ENCODE data around the gene JAKMIP2.

The JAKMIP2 gene

GRCh38 chr5:147686421-147686820, 96.1 kb downstream of the JAKMIP2 start:
- H4K20me1 ChIP-seq (ENCODE audit: insufficient read depth, low read length, poor library complexity, severe bottlenecking), result no peaks in the 10 kb centered on the region
- H3K27me3 ChIP-seq (ENCODE audit: insufficient read depth, low read length, poor library complexity, severe bottlenecking), result no peaks in the 10 kb centered on the region
- H3K79me2 ChIP-seq (ENCODE audit: insufficient read depth, low read length), result no peaks in the 10 kb centered on the region
- H2AFZ ChIP-seq (ENCODE audit: low read length), result no peak overlapping the region
- no peaks in the 10 kb centered on the region for H3K36me3 ChIP-seq (ENCODE audit: insufficient read depth, low read length)
- no peak overlapping the region for H3K4me3 ChIP-seq (ENCODE audit: low read length, poor library complexity, severe bottlenecking)
- no peak overlapping the region for H3K4me2 ChIP-seq (ENCODE audit: low read depth, low read length, poor library complexity, severe bottlenecking)
- no peaks in the 10 kb centered on the region for H3K9me2 ChIP-seq (replicated peaks; ENCODE audit: low read depth, low read length)
- no peaks in the 10 kb centered on the region for H3F3A ChIP-seq (ENCODE audit: low read depth)
- no peak overlapping the region for H3K9ac ChIP-seq (ENCODE audit: low read depth, low read length, poor library complexity, severe bottlenecking)
- TF ChIP-seq, protein P1, sequence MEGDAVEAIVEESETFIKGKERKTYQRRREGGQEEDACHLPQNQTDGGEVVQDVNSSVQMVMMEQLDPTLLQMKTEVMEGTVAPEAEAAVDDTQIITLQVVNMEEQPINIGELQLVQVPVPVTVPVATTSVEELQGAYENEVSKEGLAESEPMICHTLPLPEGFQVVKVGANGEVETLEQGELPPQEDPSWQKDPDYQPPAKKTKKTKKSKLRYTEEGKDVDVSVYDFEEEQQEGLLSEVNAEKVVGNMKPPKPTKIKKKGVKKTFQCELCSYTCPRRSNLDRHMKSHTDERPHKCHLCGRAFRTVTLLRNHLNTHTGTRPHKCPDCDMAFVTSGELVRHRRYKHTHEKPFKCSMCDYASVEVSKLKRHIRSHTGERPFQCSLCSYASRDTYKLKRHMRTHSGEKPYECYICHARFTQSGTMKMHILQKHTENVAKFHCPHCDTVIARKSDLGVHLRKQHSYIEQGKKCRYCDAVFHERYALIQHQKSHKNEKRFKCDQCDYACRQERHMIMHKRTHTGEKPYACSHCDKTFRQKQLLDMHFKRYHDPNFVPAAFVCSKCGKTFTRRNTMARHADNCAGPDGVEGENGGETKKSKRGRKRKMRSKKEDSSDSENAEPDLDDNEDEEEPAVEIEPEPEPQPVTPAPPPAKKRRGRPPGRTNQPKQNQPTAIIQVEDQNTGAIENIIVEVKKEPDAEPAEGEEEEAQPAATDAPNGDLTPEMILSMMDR (conservative IDR thresholded peaks at IDR 0.05; ENCODE audit: low read length), result no peak
- TF ChIP-seq EZH2phosphoT487 (IDR thresholded peaks at IDR 0.05; ENCODE audit: borderline replicate concordance), result no peak
- H3K4me1 ChIP-seq (ENCODE audit: insufficient read depth, low read length, poor library complexity, severe bottlenecking), result no peaks in the 10 kb centered on the region
- no peaks in the 10 kb centered on the region for H3K9me3 ChIP-seq (ENCODE audit: insufficient read depth, low read depth, low read length)

DNA sequence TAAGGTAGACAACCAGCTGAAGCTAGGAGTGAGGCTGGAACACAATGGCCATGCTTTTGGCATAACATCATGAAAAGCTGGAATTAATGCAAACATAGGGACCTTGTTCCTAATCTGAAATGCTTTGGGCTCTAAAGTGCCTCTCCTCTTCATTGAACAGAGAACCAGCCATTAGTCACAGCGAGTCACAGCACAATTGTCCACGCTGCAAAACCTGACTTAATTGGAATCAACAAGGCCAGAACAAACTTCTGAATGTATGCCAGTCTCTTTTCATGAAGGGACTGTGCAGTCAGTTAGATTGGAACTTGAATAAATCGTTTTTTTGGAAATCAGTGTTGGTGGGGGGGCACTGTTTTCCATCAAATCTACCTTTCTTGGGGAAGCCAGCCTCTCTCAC, 96.5 kb downstream of the JAKMIP2 start:
- Histone ChIP-seq H3K27me3 (ENCODE audit: insufficient read depth, low read length, poor library complexity, severe bottlenecking) (no peaks in the 10 kb centered on the region), H2AFZ (ENCODE audit: low read length) (no peak overlapping the region), H3K36me3 (ENCODE audit: insufficient read depth, low read length) (no peaks in the 10 kb centered on the region), H3K79me2 (ENCODE audit: insufficient read depth, low read length) (no peaks in the 10 kb centered on the region), H3K9ac (ENCODE audit: low read depth, low read length, poor library complexity, severe bottlenecking) (no peak overlapping the region), H3K4me3 (ENCODE audit: low read length, poor library complexity, severe bottlenecking) (no peak overlapping the region), H3K4me1 (ENCODE audit: insufficient read depth, low read length, poor library complexity, severe bottlenecking) (no peaks in the 10 kb centered on the region), H4K20me1 (ENCODE audit: insufficient read depth, low read length, poor library complexity, severe bottlenecking) (no peaks in the 10 kb centered on the region), H3F3A (ENCODE audit: low read depth) (no peaks in the 10 kb centered on the region), H3K9me2 (replicated peaks; ENCODE audit: low read depth, low read length) (no peaks in the 10 kb centered on the region), H3K4me2 (ENCODE audit: low read depth, low read length, poor library complexity, severe bottlenecking) (no peak overlapping the region), H3K9me3 (ENCODE audit: insufficient read depth, low read depth, low read length) (no peaks in the 10 kb centered on the region)
- TF ChIP-seq EZH2phosphoT487 (IDR thresholded peaks at IDR 0.05; ENCODE audit: borderline replicate concordance), result no peak
- TF ChIP-seq, protein P1 (conservative IDR thresholded peaks at IDR 0.05; ENCODE audit: low read length), result no peak

DNA sequence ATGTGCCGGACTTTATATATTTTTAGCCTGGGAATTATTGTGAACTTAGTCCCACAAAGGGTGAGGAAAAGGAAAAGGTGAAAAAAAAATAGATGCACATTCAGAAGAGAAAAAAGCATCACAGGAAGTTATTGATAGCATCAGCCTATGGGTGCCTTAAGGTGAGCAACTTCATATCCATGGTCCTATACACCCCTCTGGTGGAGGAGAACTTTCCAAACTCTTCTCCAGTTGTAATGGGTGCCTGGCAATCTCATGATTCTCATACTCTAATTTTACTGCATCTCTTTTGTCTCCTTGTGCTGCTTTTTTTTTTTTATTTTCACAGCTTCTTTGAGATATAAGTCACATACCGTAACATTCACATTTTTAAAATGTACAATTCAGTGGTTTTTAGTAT, 107.4 kb downstream of the JAKMIP2 start:
- H3K9me2 ChIP-seq (replicated peaks; ENCODE audit: low read depth, low read length), result no peaks in the 10 kb centered on the region
- no peak overlapping the region for H3K4me2 ChIP-seq (ENCODE audit: low read depth, low read length, poor library complexity, severe bottlenecking)
- H3F3A ChIP-seq (ENCODE audit: low read depth), result no peaks in the 10 kb centered on the region
- no peak for TF ChIP-seq EZH2phosphoT487 (IDR thresholded peaks at IDR 0.05; ENCODE audit: borderline replicate concordance)
- TF ChIP-seq, protein P1 (conservative IDR thresholded peaks at IDR 0.05; ENCODE audit: low read length), result peak; percentile 45
- no peaks in the 10 kb centered on the region for H4K20me1 ChIP-seq (ENCODE audit: insufficient read depth, low read length, poor library complexity, severe bottlenecking)
- no peak overlapping the region for H2AFZ ChIP-seq (ENCODE audit: low read length)
- H3K79me2 ChIP-seq (ENCODE audit: insufficient read depth, low read length), result no peaks in the 10 kb centered on the region
- no peak overlapping the region for H3K9ac ChIP-seq (ENCODE audit: low read depth, low read length, poor library complexity, severe bottlenecking)
- no peak overlapping the region for H3K4me3 ChIP-seq (ENCODE audit: low read length, poor library complexity, severe bottlenecking)
- H3K9me3 ChIP-seq (ENCODE audit: insufficient read depth, low read depth, low read length), result no peaks in the 10 kb centered on the region
- no peaks in the 10 kb centered on the region for H3K27me3 ChIP-seq (ENCODE audit: insufficient read depth, low read length, poor library complexity, severe bottlenecking)
- H3K4me1 ChIP-seq (ENCODE audit: insufficient read depth, low read length, poor library complexity, severe bottlenecking), result no peaks in the 10 kb centered on the region
- H3K36me3 ChIP-seq (ENCODE audit: insufficient read depth, low read length), result peaks cover 8% of the 10 kb centered on the region; the same call in 1 of the 2 replicates
